Hematopoietic multipotent progenitor cell treated with erythropoietin and hydrocortisone succinate and interleukin-3 and kit ligand, for 17 days (in vitro differentiated cells): ENCODE measurements around the gene CAMTA1.

Experiments
- DNase-seq: peaks from one replicate; pipeline ENCODE4 v3.0.0-alpha.2; 2015; ENCODE audit warnings: low spot score

CAMTA1 gene

DNA sequence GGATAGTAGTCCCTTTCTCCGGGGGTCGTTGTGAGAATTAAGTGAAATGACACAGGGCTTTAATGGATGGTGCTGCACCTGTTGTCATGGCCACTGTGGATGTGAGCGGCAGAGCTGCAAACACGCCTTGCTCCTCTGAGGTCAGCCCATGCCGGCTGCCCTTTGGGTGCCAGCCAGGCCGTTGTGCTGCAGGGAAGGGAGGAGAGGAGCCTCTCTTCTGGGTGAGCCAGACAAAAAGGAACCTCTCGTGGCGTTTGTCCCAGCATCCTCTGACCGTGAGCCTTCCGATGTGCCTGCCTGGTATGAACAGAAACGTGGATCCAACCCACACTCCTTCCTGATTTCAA, 602.9 kb downstream of the CAMTA1 start:
- DNase-seq = no peak

- DNase-seq = no peak
Observed at GRCh38 chr1:7388488-7389185, 603.4 kb downstream of the CAMTA1 start.

GRCh38 chr1:7389201-7389905, 604.1 kb downstream of the CAMTA1 start:
- no peak for DNase-seq

- no peak for DNase-seq
Observed at GRCh38 chr1:7389906-7390603, 604.8 kb downstream of the CAMTA1 start.

DNA sequence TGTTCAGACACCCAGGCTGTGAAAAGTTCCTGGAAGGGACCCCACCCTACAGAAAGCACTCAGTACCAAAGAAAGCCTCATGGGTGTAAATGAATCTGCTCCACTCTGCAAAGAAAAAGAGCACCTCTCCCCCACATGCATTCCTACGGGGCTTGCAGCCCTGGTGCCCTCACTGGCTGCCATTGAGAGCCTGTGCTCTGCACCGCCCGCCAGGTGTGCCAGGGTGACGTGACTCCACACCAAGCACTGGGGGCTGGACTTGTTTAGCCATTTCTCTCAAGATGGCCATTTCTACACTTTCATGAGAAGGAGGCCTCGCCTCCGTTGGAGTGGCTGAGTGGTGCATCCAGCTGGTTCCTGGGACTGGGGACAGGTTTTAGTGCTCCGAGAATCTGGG, 605.3 kb downstream of the CAMTA1 start:
- no peak for DNase-seq

GRCh38 chr1:7393136-7393535, 607.9 kb downstream of the CAMTA1 start:
- DNase-seq = no peak

GRCh38 chr1:7395251-7395650, 610.0 kb downstream of the CAMTA1 start:
- DNase-seq = no peak

DNA sequence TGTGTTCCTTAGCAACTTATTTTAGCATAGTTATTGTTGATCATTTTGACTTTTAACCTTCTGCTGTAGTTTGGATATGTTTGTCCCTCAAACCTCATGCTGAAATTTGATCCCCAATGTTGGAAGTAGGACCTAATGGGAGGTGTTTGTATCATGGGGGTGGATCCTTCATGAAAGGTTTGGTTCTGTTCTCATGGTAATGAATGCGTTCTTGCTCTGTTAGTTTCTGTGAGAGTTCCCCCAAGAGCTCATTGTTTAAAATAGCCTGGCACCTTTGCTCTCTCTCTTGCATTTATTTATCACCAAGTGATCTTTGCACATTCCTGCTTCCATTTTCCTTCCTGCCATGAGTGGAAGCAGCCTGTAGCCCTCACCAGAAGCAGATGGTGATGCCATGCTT, 613.7 kb downstream of the CAMTA1 start:
- DNase-seq = no peak

DNA sequence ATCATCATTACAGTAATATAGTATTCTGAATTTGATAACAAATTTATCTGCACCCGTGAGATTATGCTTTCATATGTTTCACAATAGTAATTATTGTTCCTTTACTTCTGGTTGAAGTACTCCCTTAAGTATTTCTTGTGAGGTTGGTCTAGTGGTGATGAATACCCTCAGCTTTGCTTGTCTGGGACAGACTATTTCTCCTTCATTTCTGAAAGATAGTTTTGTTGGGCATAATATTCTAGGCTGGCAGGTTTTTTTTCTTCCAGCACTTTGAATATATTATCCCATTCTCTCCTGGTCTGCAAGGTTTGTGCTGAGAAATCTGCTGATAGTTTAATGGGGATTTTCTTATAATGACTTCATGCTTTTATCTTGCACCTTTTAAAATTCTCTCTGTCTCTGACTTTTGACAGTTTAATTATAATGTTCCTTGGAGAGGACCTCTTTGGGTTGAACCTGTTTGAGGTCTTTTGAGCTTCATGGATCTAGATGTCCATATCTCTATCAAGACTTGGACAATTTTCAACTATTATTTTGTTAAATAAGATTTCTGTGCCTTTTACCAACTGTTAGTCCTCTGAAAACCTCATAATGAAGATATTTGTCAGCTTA, 614.4 kb downstream of the CAMTA1 start:
- DNase-seq = no peak

DNA sequence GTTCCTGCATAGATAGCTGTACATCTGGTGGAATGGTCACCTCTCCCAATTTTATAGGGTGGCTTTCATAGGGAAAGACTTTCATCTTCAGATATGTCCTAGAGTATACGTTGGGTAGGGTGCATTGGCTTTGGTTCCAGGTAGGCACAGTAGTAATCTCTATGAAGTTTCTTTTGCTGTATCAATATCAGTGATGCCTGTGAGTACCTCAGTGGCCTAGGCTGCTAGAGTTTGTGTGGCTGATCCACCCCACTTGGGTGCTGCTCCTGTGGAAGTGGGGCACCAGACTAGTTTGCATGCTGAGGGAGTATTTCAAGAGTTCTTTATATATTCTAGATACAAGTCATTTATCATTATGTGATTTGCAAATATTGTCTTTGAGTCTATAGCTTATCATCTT, 615.3 kb downstream of the CAMTA1 start:
- no peak for DNase-seq

GRCh38 chr1:7401814-7402547, 616.7 kb downstream of the CAMTA1 start:
- DNase-seq = no peak

DNA sequence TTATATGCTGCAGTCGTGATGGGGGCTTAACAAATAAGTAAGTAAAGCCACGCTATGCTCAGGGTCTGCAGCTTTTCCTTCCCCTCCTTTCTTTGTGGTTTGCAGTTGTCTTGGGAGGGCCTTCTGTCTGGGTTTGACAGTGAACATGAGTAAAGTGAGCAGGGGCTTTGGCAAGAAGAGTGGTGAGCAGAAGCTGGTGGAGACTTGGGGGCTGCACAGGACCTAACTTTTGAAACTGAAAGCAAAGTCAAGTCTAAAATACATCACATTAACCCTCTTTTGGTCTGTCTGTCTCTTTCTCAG, 617.2 kb downstream of the CAMTA1 start:
- DNase-seq = no peak

- DNase-seq = no peak
Observed at GRCh38 chr1:7403265-7404045, 618.2 kb downstream of the CAMTA1 start.

- no peak for DNase-seq
Observed at GRCh38 chr1:7404046-7404742, 618.9 kb downstream of the CAMTA1 start.

DNA sequence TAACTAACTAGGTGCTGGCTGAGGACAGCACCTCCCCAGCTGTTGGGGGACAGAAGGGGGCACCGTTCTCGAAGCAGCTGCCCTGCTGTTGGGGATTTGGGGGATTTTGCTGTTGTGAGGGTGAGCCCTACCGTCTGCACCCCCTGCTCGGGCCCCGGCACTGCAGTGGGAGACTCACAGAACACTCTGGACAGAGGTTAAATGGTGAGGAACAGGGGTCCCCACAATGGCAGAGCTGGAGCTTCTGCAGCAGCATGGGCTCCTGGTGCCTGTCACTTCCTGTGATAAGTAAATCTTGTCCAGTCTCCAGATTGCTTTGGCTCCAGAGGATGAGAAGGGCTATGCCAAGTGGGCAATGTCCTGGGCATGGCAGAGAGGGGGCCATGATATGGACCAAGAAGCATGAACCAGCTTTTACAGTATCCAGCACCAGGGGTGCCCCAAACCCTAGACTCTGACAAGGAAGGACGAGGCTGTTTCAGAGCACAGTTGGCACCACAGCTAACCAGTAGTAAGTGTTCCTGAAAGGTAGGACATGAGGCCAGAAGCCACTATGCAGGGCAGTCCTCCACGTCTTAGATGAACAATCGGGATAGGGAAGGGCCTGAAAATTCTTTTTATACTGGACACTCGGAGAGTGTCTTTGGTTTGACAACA, 620.7 kb downstream of the CAMTA1 start:
- no peak for DNase-seq

DNA sequence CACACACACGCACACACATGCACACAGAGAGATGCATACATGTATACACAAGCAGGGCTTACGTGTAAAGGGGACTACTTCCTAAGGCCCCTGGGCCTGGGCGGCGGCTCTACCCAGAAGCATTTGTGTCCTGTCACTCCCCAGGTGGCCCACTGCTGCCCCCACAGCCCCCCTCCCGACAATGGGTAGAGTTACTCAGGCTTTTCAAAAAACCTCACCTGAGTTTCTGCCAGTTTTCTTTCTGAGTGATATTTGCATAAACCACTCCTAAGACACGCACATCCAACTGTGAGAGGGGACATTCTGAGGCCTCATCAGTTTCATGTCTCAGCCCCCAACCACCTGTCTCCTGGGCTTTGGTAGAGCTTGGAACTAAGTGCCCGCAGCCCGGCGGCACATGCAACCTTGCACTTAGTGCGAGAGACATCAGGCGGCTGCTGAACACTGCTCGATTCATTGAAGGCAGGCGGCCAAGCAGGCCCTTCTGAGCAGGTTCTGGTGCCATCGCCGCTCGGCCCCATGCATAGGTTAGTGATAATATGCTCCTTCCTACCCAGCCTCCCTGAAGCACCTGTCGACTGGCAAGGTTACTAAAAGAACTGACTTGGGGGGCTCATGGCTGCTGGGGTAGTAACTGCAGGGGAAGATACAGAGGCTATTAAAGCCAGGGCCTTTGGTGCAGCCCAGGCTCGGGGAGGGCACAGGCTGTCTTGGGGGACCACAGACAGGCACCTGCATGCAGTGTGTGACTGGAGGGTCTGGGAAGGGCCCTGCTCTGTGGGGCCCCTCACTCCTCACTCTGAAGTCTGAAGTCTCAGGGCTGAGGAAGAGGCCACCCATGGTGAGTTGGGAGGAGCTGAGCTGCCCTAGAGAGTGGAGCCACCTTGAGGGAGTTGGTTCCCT, 621.6 kb downstream of the CAMTA1 start:
- DNase-seq = no peak

- no peak for DNase-seq
Observed at GRCh38 chr1:7407544-7407895, 622.3 kb downstream of the CAMTA1 start.

- DNase-seq = no peak
Observed at GRCh38 chr1:7407980-7408770, 622.9 kb downstream of the CAMTA1 start.

- no peak for DNase-seq
Observed at GRCh38 chr1:7408771-7409150, 623.5 kb downstream of the CAMTA1 start.
